GM18951 (cell line): ENCODE measurements around the gene CCDC34.

ENCODE experiments used
- POLR2A ChIP-seq: IDR thresholded peaks from 4 replicates; pipeline ENCODE4 v1.6.1; 2011; ENCODE audit warnings: mild to moderate bottlenecking; ENCODE audit not compliant: insufficient read length, insufficient read depth; ENCODE audit errors: extremely low read depth
- in situ Hi-C: fragments of 300-500 bp; cut with MboI; formaldehyde crosslinking; loops from one replicate; pipeline ENCODE4 v1.12.0; 2022; ENCODE audit warnings: low sequenced_read_pairs, mixed read lengths, inconsistent platforms; ENCODE audit not compliant: unreplicated experiment

CCDC34 gene

GRCh38 chr11:27362749-27363575 lies at the start of gene CCDC34:
CCDC34 (minus strand) TSS chr11:27363215; CDS start chr11:27363194, 21 bp downstream.
- TF ChIP-seq POLR2A: peak; percentile 71
- in situ Hi-C loops: no loop called here

GRCh38 chr11:27412192-27412691 lies 49.2 kb upstream of the CCDC34 start:
- TF ChIP-seq POLR2A: no peak
- in situ Hi-C loops: no loop called here

GRCh38 chr11:27411328-27411727 lies 48.3 kb upstream of the CCDC34 start:
- in situ Hi-C loops: no loop called here
- no peak for TF ChIP-seq POLR2A

GRCh38 chr11:27410272-27410671 lies 47.3 kb upstream of the CCDC34 start:
- in situ Hi-C loops: no loop called here
- no peak for TF ChIP-seq POLR2A

- in situ Hi-C loops: no loop called here
- no peak for TF ChIP-seq POLR2A
Measured at GRCh38 chr11:27409742-27410141, 46.7 kb upstream of the CCDC34 start.

GRCh38 chr11:27409049-27409448 lies 46.0 kb upstream of the CCDC34 start:
- in situ Hi-C loops: no loop called here
- no peak for TF ChIP-seq POLR2A

GRCh38 chr11:27408246-27408800 lies 45.3 kb upstream of the CCDC34 start:
- in situ Hi-C loops: no loop called here
- TF ChIP-seq POLR2A: no peak

- no peak for TF ChIP-seq POLR2A
- in situ Hi-C loops: no loop called here
Measured at GRCh38 chr11:27406498-27407354, 43.7 kb upstream of the CCDC34 start.

GRCh38 chr11:27405134-27405533 lies 42.1 kb upstream of the CCDC34 start:
- in situ Hi-C loops: no loop called here
- TF ChIP-seq POLR2A: no peak

GRCh38 chr11:27404427-27404826 lies 41.4 kb upstream of the CCDC34 start:
- in situ Hi-C loops: no loop called here
- TF ChIP-seq POLR2A: no peak

GRCh38 chr11:27403195-27403594 lies 40.2 kb upstream of the CCDC34 start:
- in situ Hi-C loops: no loop called here
- no peak for TF ChIP-seq POLR2A

- TF ChIP-seq POLR2A: no peak
- in situ Hi-C loops: no loop called here
Measured at GRCh38 chr11:27402450-27402849, 39.4 kb upstream of the CCDC34 start.

GRCh38 chr11:27401833-27402316 lies 38.9 kb upstream of the CCDC34 start:
- in situ Hi-C loops: no loop called here
- no peak for TF ChIP-seq POLR2A

GRCh38 chr11:27401280-27401832 lies 38.3 kb upstream of the CCDC34 start:
- in situ Hi-C loops: no loop called here
- TF ChIP-seq POLR2A: no peak
